B cell (primary cell): ENCODE data around the gene LLPH. TPM values are rescaled to one million over a fixed set of nuclear protein-coding genes. Genes with fewer than 3 reads are reported as not detected.

Experiments used
- ATAC-seq: fragments of 200-7000 bp; cut with Tn5 transposase; one replicate; pipeline ENCODE4 v1.10.0; 2021; ENCODE audit warnings: low read depth, mild to moderate bottlenecking, moderate number of reproducible peaks, moderate library complexity
- CTCF ChIA-PET: fragments of 350-600 bp; sonication (Branson Sonifier 250); formaldehyde crosslinking; loops from one replicate; lab custom pipeline; 2021; ENCODE audit warnings: antibody characterized with exemption, inconsistent platforms; lab: Charles Lee
- POLR2A ChIA-PET: fragments of 350-600 bp; sonication (Branson Sonifier 250); formaldehyde crosslinking; loops from one replicate; lab custom pipeline; 2021; ENCODE audit warnings: antibody characterized with exemption; lab: Charles Lee
- DNase-seq: peaks from one replicate; pipeline ENCODE4 v3.0.0; 2013
- H2AFZ ChIP-seq: 2 replicates; pipeline ENCODE4 v1.6.1; 2012; ENCODE audit warnings: mild to moderate bottlenecking, low read depth, low read length; ENCODE audit not compliant: insufficient read depth, poor library complexity, severe bottlenecking
- H3K27ac ChIP-seq, 2 donors: 1 replicate in 1 of 2; 2 replicates in 1 of 2; pipeline ENCODE4 v1.5.1; 2012 to 2013; ENCODE audit warnings: low read length in 2 of 2, mild to moderate bottlenecking in 2 of 2, moderate library complexity in 1 of 2
- H3K27me3 ChIP-seq, 4 experiments: fragments of 200-600 bp in 1 of 4; sonication (generic) in 1 of 4; replicated peaks in 1 of 4; 1 replicate in 2 of 4; 2 replicates in 2 of 4; pipeline versions ENCODE4 v1.6.1 to v1.7.0; 2013 to 2016; ENCODE audit warnings: low read length in 3 of 4, mild to moderate bottlenecking in 2 of 4, mixed read lengths in 1 of 4, moderate library complexity in 1 of 4; ENCODE audit not compliant: insufficient read depth in 4 of 4, control insufficient read depth in 3 of 4; ENCODE audit errors: control extremely low read depth in 1 of 4
- H3K36me3 ChIP-seq, 2 experiments: replicated peaks in 1 of 2; 1 replicate in 1 of 2; 2 replicates in 1 of 2; pipeline versions ENCODE4 v1.6.1 to v1.7.1; 2013; ENCODE audit warnings: low read length in 1 of 2; ENCODE audit not compliant: insufficient read depth in 2 of 2, control insufficient read depth in 1 of 2; ENCODE audit errors: control extremely low read depth in 1 of 2, extremely low read depth in 1 of 2
- H3K4me1 ChIP-seq, 2 donors: fragments of 200-600 bp in 1 of 2; sonication (generic) in 1 of 2; 1 replicate in 1 of 2; 2 replicates in 1 of 2; pipeline versions ENCODE4 v1.5.1 to v1.6.1; 2013 to 2017; ENCODE audit warnings: low read length in 2 of 2; ENCODE audit not compliant: control insufficient read depth in 2 of 2, insufficient read depth in 2 of 2
- H3K4me2 ChIP-seq: replicated peaks from 2 replicates; pipeline ENCODE3; 2012; ENCODE audit warnings: mild to moderate bottlenecking, low read depth, low read length; ENCODE audit not compliant: poor library complexity, severe bottlenecking
- H3K4me3 ChIP-seq, 5 experiments: fragments of 200-600 bp in 1 of 5; sonication (generic) in 1 of 5; 1 replicate in 3 of 5; 2 replicates in 2 of 5; pipeline versions ENCODE4 v1.5.1 to v1.7.0; 2011 to 2016; ENCODE audit warnings: low read length in 4 of 5, mild to moderate bottlenecking in 4 of 5, low read depth in 2 of 5, control low read depth in 1 of 5, moderate library complexity in 1 of 5; ENCODE audit not compliant: insufficient read depth in 1 of 5; ENCODE audit errors: control extremely low read depth in 1 of 5, extremely low read depth in 1 of 5
- H3K79me2 ChIP-seq: fragments of 200-600 bp; sonication (generic); one replicate; pipeline ENCODE4 v1.6.0; 2016; ENCODE audit warnings: low read length; ENCODE audit not compliant: control insufficient read depth, insufficient read depth
- H3K9ac ChIP-seq: fragments of 200-600 bp; sonication (generic); 2 replicates; pipeline ENCODE4 v1.6.1; 2017; ENCODE audit warnings: mild to moderate bottlenecking, low read length, moderate library complexity
- H3K9me3 ChIP-seq, 3 donors: one replicate each; pipeline versions ENCODE4 v1.6.1 to v1.7.1; 2013; ENCODE audit warnings: low read length in 2 of 3; ENCODE audit not compliant: control insufficient read depth in 2 of 3, insufficient read depth in 1 of 3; ENCODE audit errors: control extremely low read depth in 1 of 3
- H4K20me1 ChIP-seq: 2 replicates; pipeline ENCODE4 v1.6.0; 2012; ENCODE audit warnings: mild to moderate bottlenecking, low read length; ENCODE audit not compliant: insufficient read depth, control insufficient read depth, poor library complexity, severe bottlenecking
- H3K27ac Mint-ChIP-seq: one replicate; pipeline ENCODE4 v1.8.0; 2021; ENCODE audit warnings: mixed read lengths
- H3K27me3 Mint-ChIP-seq: one replicate; pipeline ENCODE4 v1.8.0; 2021; ENCODE audit warnings: mixed read lengths
- H3K4me1 Mint-ChIP-seq: one replicate; pipeline ENCODE4 v1.8.0; 2021; ENCODE audit warnings: mixed read lengths
- H3K4me3 Mint-ChIP-seq: one replicate; pipeline ENCODE4 v1.8.0; 2021; ENCODE audit warnings: mixed read lengths
- H3K9me3 Mint-ChIP-seq: one replicate; pipeline ENCODE4 v1.8.0; 2022; ENCODE audit warnings: mixed read lengths; ENCODE audit not compliant: insufficient read depth
- CTCF ChIP-seq: fragments of 200-600 bp; IDR thresholded peaks from one replicate; pipeline ENCODE4 v1.8.0; 2022; ENCODE audit warnings: antibody characterized with exemption, mild to moderate bottlenecking
- EZH2 ChIP-seq: IDR thresholded peaks from 2 replicates; pipeline ENCODE4 v1.6.1; 2012; ENCODE audit warnings: borderline replicate concordance, low read depth, mild to moderate bottlenecking, moderate library complexity, low read length; ENCODE audit not compliant: insufficient read depth, poor library complexity, severe bottlenecking
- WGBS: methylation state at CpG from one replicate; pipeline ENCODE4 v1.1.5; 2013; ENCODE audit warnings: missing lambda C conversion rate; ENCODE audit not compliant: insufficient coverage; 5-methylcytosine and 5-hydroxymethylcytosine counted together
- intact Hi-C: fragments of 100-400 bp; cut with micrococcal nuclease; formaldehyde crosslinking; loops from one replicate; pipeline ENCODE4 v1.10.0; 2022
- polyA plus RNA-seq: library from polyadenylated mRNA; depleted of rRNA; stranded (reverse); fragments of >200 nt; gene quantifications from 2 replicates; pipeline ENCODE4 v1.2.3, GENCODE V29; 2012
- total RNA-seq, 2 donors: library from RNA; stranded (reverse); fragments of 120-200 nt in 1 of 2; gene quantifications; 1 replicate in 1 of 2; 2 replicates in 1 of 2; pipeline versions ENCODE4 v1.2.3 to v1.2.4, GENCODE V29; 2013 to 2022

Gene LLPH
- total and polyA plus RNA-seq, 2 donors (not counting 1 experiment from before 2014, with no cell fraction given): 2.1 to 23.4 TPM

- no peaks in the 10 kb centered on the region for H3K4me1 ChIP-seq
- Mint-ChIP-seq H3K4me3 (no peak overlapping the region), H3K4me1 (peaks cover 7% of the 10 kb centered on the region), H3K27ac (no peak overlapping the region), H3K27me3 (no peaks in the 10 kb centered on the region), H3K9me3 (no peaks in the 10 kb centered on the region)
- no peaks in the 10 kb centered on the region for H3K9me3 ChIP-seq
- H3K9ac ChIP-seq: no peak overlapping the region
- no peak overlapping the region for H3K4me2 ChIP-seq
- H3K27me3 ChIP-seq: no peaks in the 10 kb centered on the region
- intact Hi-C loops: no loop called here
- no peak for TF ChIP-seq CTCF
- TF ChIP-seq EZH2: no peak
- H3K79me2 ChIP-seq: no peaks in the 10 kb centered on the region
- ChIA-PET POLR2A (no interaction called here), CTCF (interaction anchor here (1.5 kb wide), 1 partner anchor 573 kb away, joined by 3 read pairs; no protein-coding TSS in a partner anchor)
- H3K36me3 ChIP-seq: peaks cover 0 to 27% of the 10 kb centered on the region in 2 experiments
- peaks cover 6% of the 10 kb centered on the region for H4K20me1 ChIP-seq
- DNase-seq (no peak), ATAC-seq (no peak)
- H3K4me3 ChIP-seq: no peak overlapping the region
- H2AFZ ChIP-seq: no peak overlapping the region
- H3K27ac ChIP-seq: no peak overlapping the region
- WGBS: no CpG with 5 or more reads among the region's 1 CpG
These were observed 10.1 kb downstream of the LLPH start for GRCh38 chr12:66120477-66120876.

- ChIA-PET CTCF (interaction anchor here (1.1 to 1.5 kb wide), 2 partner anchors 12 to 573 kb away, joined by 3 to 4 read pairs; no protein-coding TSS in a partner anchor), POLR2A (no interaction called here)
- Histone ChIP-seq H3K9me3 (no peaks in the 10 kb centered on the region), H3K4me2 (no peak overlapping the region), H2AFZ (no peak overlapping the region), H3K79me2 (no peaks in the 10 kb centered on the region), H3K9ac (no peak overlapping the region), H3K27me3 (no peaks in the 10 kb centered on the region), H4K20me1 (peaks cover 4% of the 10 kb centered on the region), H3K4me3 (no peak overlapping the region), H3K4me1 (no peaks in the 10 kb centered on the region), H3K36me3 (peaks cover 0 to 22% of the 10 kb centered on the region in 2 experiments), H3K27ac (no peak overlapping the region)
- H3K27ac Mint-ChIP-seq: no peak overlapping the region
- no peak overlapping the region for H3K4me3 Mint-ChIP-seq
- no peaks in the 10 kb centered on the region for H3K9me3 Mint-ChIP-seq
- peaks cover 4% of the 10 kb centered on the region for H3K4me1 Mint-ChIP-seq
- no peaks in the 10 kb centered on the region for H3K27me3 Mint-ChIP-seq
- WGBS: no CpG with 5 or more reads among the region's 1 CpG
- TF ChIP-seq EZH2: no peak
- TF ChIP-seq CTCF: no peak
- intact Hi-C loops: no loop called here
- no peak for ATAC-seq
- no peak for DNase-seq
These were observed 10.7 kb downstream of the LLPH start for GRCh38 chr12:66119870-66120241.
